Upper lobe of right lung (tissue), 1 donor: ENCODE data around the gene PNMA6E. TPM values are rescaled to one million over a fixed set of nuclear protein-coding genes. Genes with fewer than 3 reads are reported as not detected.
"Not testable (repeated sequence)": the region's sequence is repeated elsewhere in the genome, so short reads cannot be mapped to it uniquely, and the experiment has no call there.

ENCODE experiments used
- ATAC-seq: fragments of 200-7000 bp; cut with Tn5 transposase; one replicate; pipeline ENCODE4 v1.9.1; 2020; ENCODE audit warnings: mild to moderate bottlenecking, moderate library complexity
- DNase-seq: peaks from one replicate; pipeline ENCODE4 v3.0.0-alpha.2; 2020
- H3K27ac ChIP-seq: fragments of 200-600 bp; one replicate; pipeline ENCODE4 v1.8.0; 2022
- H3K27me3 ChIP-seq: fragments of 200-600 bp; one replicate; pipeline ENCODE4 v1.8.0; 2022; ENCODE audit warnings: mild to moderate bottlenecking
- H3K36me3 ChIP-seq: fragments of 200-600 bp; one replicate; pipeline ENCODE4 v1.8.0; 2022
- H3K4me1 ChIP-seq: fragments of 200-600 bp; one replicate; pipeline ENCODE4 v1.8.0; 2022
- H3K4me3 ChIP-seq: fragments of 200-600 bp; one replicate; pipeline ENCODE4 v1.8.0; 2022; ENCODE audit warnings: mild to moderate bottlenecking
- H3K9me3 ChIP-seq: fragments of 200-600 bp; one replicate; pipeline ENCODE4 v1.8.0; 2022
- CTCF ChIP-seq: fragments of 200-600 bp; IDR thresholded peaks from one replicate; pipeline ENCODE4 v1.8.0; 2022; ENCODE audit warnings: antibody characterized with exemption
- intact Hi-C: fragments of 100-400 bp; cut with DNase I; formaldehyde crosslinking; loops from one replicate; pipeline ENCODE4 v1.11.0; 2022
- total RNA-seq: library from RNA; stranded (reverse); fragmentation: NEBNext Ultra II Directional; extraction: Animal tissue kit (Norgen Biotek cat#: 25700); gene quantifications from one replicate; pipeline ENCODE4 v1.2.1, GENCODE V29; 2021
- donor health status: DM: no; HTN: yes; CAD: no; lungs with severe emphysema.

PNMA6E gene
- total RNA-seq, 1 donor from 2014 or later = 0.14 TPM

GRCh38 chrX:153388722-153389459 lies 12.3 kb downstream of the PNMA6E start:
- Histone ChIP-seq H3K4me1 (no peaks in the 10 kb centered on the region), H3K9me3 (no peaks in the 10 kb centered on the region), H3K36me3 (no peaks in the 10 kb centered on the region), H3K4me3 (no peak overlapping the region), H3K27me3 (no peaks in the 10 kb centered on the region), H3K27ac (no peak overlapping the region)
- TF ChIP-seq CTCF = no peak
- ATAC-seq (no peak), DNase-seq (no peak)
- intact Hi-C loops = no loop called here

DNA sequence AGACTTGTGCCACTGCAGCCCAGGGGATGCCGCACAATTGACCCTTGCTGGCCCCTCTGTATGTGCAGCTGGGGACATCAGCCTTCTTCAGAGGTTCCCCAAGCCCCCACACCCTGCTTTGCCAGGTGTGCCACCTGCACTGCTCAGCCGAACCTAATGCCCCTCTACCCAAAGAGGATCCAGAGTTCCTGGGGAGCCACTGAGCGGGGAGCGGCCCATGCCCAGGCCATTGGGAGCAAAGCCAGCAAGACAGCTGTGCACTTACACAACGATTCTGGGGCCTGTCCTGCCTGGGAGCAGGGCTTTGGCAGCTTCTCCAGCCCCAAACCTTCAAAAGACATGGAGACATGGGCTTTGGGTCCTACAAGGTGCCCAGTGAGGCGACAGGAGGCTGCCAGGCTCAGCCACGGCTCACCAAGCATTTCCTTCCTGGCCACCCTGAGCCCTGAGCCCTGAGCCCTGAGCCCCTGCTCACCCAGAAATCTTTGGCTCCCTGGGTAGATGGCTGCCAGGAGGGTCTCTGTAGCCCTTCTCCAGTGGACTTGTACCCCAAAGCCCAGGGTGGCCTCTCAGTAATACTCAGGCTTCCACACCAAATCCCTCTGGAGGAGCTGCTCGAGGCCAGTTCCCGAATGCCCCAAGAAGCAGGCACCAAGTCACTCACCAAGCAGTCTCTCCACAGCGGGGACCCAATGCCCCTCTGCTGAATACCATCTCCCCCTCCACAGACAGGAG lies 13.0 kb downstream of the PNMA6E start:
- Histone ChIP-seq H3K27me3 (no peaks in the 10 kb centered on the region), H3K9me3 (no peaks in the 10 kb centered on the region), H3K27ac (no peak overlapping the region), H3K4me3 (no peak overlapping the region), H3K4me1 (no peaks in the 10 kb centered on the region), H3K36me3 (no peaks in the 10 kb centered on the region)
- TF ChIP-seq CTCF = no peak
- ATAC-seq = no peak
- intact Hi-C loops = no loop called here
- no peak for DNase-seq

DNA sequence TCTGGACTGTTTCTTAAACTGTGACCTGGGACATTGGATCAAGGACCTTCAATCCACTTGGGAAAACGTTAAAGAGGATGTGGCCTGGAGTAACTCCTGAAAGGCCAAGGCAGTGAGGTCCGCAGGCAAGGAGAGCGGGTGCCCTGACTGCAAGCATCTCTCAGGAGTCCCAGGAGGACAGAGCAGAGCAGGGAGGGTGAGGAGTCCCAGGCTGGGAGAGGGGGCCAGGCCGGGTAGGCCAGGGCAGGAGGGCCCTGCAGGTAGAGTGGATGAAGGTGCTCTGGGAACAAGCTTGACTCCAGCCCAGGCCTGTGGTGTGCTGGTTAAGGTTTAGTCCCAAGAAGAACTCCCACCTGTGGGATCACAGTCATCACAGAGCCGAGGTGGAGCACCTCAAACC lies 13.8 kb downstream of the PNMA6E start:
- no peak for TF ChIP-seq CTCF
- no peak overlapping the region for H3K4me3 ChIP-seq
- no peaks in the 10 kb centered on the region for H3K9me3 ChIP-seq
- no peaks in the 10 kb centered on the region for H3K27me3 ChIP-seq
- no peak overlapping the region for H3K27ac ChIP-seq
- H3K4me1 ChIP-seq = no peaks in the 10 kb centered on the region
- H3K36me3 ChIP-seq = no peaks in the 10 kb centered on the region
- intact Hi-C loops = no loop called here
- DNase-seq (no peak), ATAC-seq (no peak)

- H3K4me3 ChIP-seq = no peak overlapping the region
- no peak for DNase-seq
- intact Hi-C loops = no loop called here
- no peak for ATAC-seq
- no peaks in the 10 kb centered on the region for H3K9me3 ChIP-seq
- H3K27ac ChIP-seq = no peak overlapping the region
- no peaks in the 10 kb centered on the region for H3K36me3 ChIP-seq
- no peaks in the 10 kb centered on the region for H3K27me3 ChIP-seq
- no peak for TF ChIP-seq CTCF
- H3K4me1 ChIP-seq = no peaks in the 10 kb centered on the region
These were observed 15.1 kb downstream of the PNMA6E start for GRCh38 chrX:153386097-153386496.

DNA sequence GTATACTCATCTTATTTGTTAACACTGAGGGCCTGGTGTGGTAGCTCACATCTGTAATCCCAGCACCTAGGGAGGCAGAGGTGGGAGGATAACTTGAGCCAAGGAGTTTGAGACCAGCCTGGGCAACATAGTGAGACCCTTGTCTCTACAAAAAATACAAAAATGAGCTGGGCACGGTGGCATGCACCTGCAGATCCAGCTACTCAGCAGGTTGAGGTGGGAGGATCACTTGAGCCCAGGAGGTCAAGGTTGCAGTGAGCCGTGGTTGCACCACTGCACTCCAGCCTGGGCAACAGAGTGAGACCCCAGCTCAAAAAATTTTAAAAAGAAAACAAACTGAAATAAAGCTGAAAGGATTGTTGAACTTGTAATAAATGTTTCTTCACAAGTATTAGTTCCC lies 16.2 kb downstream of the PNMA6E start:
- H3K4me3 ChIP-seq, H3K27ac ChIP-seq, H3K9me3 ChIP-seq, intact Hi-C loops, H3K27me3 ChIP-seq, DNase-seq, ATAC-seq, H3K36me3 ChIP-seq, H3K4me1 ChIP-seq: not testable (repeated sequence)

GRCh38 chrX:153384390-153384789 lies 16.8 kb downstream of the PNMA6E start:
- no peaks in the 10 kb centered on the region for H3K27me3 ChIP-seq
- no peaks in the 10 kb centered on the region for H3K9me3 ChIP-seq
- intact Hi-C loops = no loop called here
- H3K36me3 ChIP-seq = no peaks in the 10 kb centered on the region
- H3K27ac ChIP-seq = no peak overlapping the region
- no peak overlapping the region for H3K4me3 ChIP-seq
- DNase-seq (no peak), ATAC-seq (no peak)
- no peaks in the 10 kb centered on the region for H3K4me1 ChIP-seq
- no peak for TF ChIP-seq CTCF
